HepG2 (cell line): ENCODE measurements around the gene MRPL18. TPM values are rescaled to one million over a fixed set of nuclear protein-coding genes. Genes with fewer than 3 reads are reported as not detected.
A peak's percentile ranks its signal among the peaks of the same experiment; 100 is the strongest.

ENCODE experiments used
- ATAD3A ChIP-seq: sonication (generic); formaldehyde crosslinking; IDR thresholded peaks from 2 replicates; pipeline ENCODE4 v1.4.0; 2020; ENCODE audit warnings: missing genetic modification reagents
- BRCA1 ChIP-seq: sonication (generic); formaldehyde crosslinking; IDR thresholded peaks from 2 replicates; pipeline ENCODE4 v1.4.0; 2020; ENCODE audit warnings: missing genetic modification reagents
- GTF2F1 ChIP-seq: fragments of 150-350 bp; IDR thresholded peaks from 2 replicates; pipeline ENCODE4 v1.6.1; 2014; ENCODE audit warnings: low read length
- KAT7 ChIP-seq: IDR thresholded peaks from 2 replicates; pipeline ENCODE4 v1.6.1; 2018; ENCODE audit warnings: borderline replicate concordance, missing compliant biosample characterization
- MED1 ChIP-seq: sonication (generic); formaldehyde crosslinking; IDR thresholded peaks from 2 replicates; pipeline ENCODE4 v1.4.0; 2020; ENCODE audit warnings: missing genetic modification reagents
- PCBP2 ChIP-seq: fragments of 200-400 bp; formaldehyde crosslinking; optimal IDR thresholded peaks from 2 replicates; pipeline ENCODE3; 2018; ENCODE audit warnings: low read length, low read depth; ENCODE audit not compliant: poor library complexity, severe bottlenecking
- RBAK ChIP-seq: sonication (generic); formaldehyde crosslinking; IDR thresholded peaks from 2 replicates; pipeline ENCODE4 v1.5.1; 2020; ENCODE audit warnings: mild to moderate bottlenecking, missing genetic modification reagents
- SIX1 ChIP-seq: sonication (generic); formaldehyde crosslinking; IDR thresholded peaks from 2 replicates; pipeline ENCODE4 v1.4.0; 2020; ENCODE audit warnings: missing genetic modification reagents, borderline replicate concordance
- SIX4 ChIP-seq: sonication (generic); formaldehyde crosslinking; IDR thresholded peaks from 2 replicates; pipeline ENCODE4 v1.4.0; 2020; ENCODE audit warnings: missing genetic modification reagents
- USF2 ChIP-seq, 2 experiments: sonication (generic) in 1 of 2; formaldehyde crosslinking in 1 of 2; IDR thresholded peaks; 2 replicates each; pipeline versions ENCODE4 v1.5.1 to v1.6.1; 2011 to 2020; ENCODE audit warnings: borderline replicate concordance in 1 of 2, low read depth in 1 of 2, low read length in 1 of 2, mild to moderate bottlenecking in 1 of 2, missing genetic modification reagents in 1 of 2, moderate library complexity in 1 of 2
- ZNF607 ChIP-seq: sonication (generic); formaldehyde crosslinking; IDR thresholded peaks from 2 replicates; pipeline ENCODE4 v1.5.1; 2020; ENCODE audit warnings: missing genetic modification reagents, mild to moderate bottlenecking, borderline replicate concordance
- polyA plus RNA-seq, 8 experiments: library from polyadenylated mRNA; depleted of rRNA in 3 of 8; stranded (reverse) in 7 of 8; unstranded in 1 of 8; fragments of >200 nt; fragmentation: Illumina TruSeq in 4 of 8; extraction: Trizol in 4 of 8; gene quantifications; 2 replicates each; pipeline versions ENCODE4 v1.2.1 to v1.2.3, GENCODE V29; 2011 to 2016; ENCODE audit warnings: low read depth in 4 of 8, missing spikeins in 1 of 8, mixed read lengths in 1 of 8; ENCODE audit not compliant: insufficient read depth in 1 of 8
- total RNA-seq, 5 experiments: library from RNA; depleted of rRNA; stranded (reverse); fragments of >200 nt; fragmentation: Illumina TruSeq; extraction: Trizol; gene quantifications; 2 replicates each; pipeline ENCODE4 v1.2.3, GENCODE V29; 2016; ENCODE audit warnings: low read depth in 1 of 5
- TF ChIP-seq, protein P1 (sequence below): sonication (generic); formaldehyde crosslinking; IDR thresholded peaks from 2 replicates; pipeline ENCODE4 v1.4.0; 2020; ENCODE audit warnings: missing genetic modification reagents
- TF ChIP-seq, protein P2 (sequence below): sonication (generic); formaldehyde crosslinking; IDR thresholded peaks from 2 replicates; pipeline ENCODE4 v1.5.1; 2020; ENCODE audit warnings: mild to moderate bottlenecking, missing genetic modification reagents, borderline replicate concordance
- TF ChIP-seq, protein P3 (sequence below): sonication (generic); formaldehyde crosslinking; IDR thresholded peaks from 2 replicates; pipeline ENCODE4 v1.4.0; 2020; ENCODE audit warnings: mild to moderate bottlenecking, low read depth, missing genetic modification reagents

Gene MRPL18
- total and polyA plus RNA-seq, 2 of the 13 experiments (the other 11 are each of a cell fraction or from before 2014, with no cell fraction given) = 85.6 to 176 TPM

DNA sequence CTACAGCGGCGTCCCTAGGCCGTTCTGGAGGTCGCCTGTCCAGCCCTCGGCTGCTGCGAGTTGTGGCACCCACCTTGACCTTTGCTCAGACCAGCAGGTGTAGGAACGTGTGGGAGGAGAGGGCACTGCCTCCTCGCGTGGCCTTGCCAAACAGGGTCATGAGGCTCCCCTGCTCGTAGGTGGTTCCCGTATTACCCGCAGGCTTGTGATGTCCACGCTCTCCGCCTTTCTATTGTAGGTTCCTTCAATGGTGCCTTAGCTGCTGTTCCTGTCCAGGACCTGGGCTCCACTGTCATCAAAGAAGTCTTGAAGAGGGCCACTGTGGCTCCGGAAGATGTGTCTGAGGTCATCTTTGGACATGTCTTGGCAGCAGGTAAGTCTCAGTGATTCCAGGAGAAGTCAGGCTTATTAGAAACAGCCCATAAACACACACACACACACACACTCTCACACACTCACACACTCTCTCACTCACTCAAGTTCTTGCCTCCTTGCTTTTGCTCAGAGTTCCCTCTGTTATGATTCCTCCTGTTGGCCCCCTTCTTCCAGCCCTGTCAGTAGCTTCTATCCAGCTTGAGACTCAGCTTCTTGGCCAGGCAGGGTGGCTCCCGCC, 27.5 kb upstream of the MRPL18 start (continued):
- TF ChIP-seq, protein P1, sequence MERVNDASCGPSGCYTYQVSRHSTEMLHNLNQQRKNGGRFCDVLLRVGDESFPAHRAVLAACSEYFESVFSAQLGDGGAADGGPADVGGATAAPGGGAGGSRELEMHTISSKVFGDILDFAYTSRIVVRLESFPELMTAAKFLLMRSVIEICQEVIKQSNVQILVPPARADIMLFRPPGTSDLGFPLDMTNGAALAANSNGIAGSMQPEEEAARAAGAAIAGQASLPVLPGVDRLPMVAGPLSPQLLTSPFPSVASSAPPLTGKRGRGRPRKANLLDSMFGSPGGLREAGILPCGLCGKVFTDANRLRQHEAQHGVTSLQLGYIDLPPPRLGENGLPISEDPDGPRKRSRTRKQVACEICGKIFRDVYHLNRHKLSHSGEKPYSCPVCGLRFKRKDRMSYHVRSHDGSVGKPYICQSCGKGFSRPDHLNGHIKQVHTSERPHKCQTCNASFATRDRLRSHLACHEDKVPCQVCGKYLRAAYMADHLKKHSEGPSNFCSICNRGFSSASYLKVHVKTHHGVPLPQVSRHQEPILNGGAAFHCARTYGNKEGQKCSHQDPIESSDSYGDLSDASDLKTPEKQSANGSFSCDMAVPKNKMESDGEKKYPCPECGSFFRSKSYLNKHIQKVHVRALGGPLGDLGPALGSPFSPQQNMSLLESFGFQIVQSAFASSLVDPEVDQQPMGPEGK (CRISPR knock-in tag) = no peak; the same call in 1 of the 2 replicates
- TF ChIP-seq SIX4 (CRISPR knock-in tag) (no peak), GTF2F1 (0 out of 2 replicates have a peak, but pooled peaks have one; percentile 36), ATAD3A (CRISPR knock-in tag) (no peak), USF2 (IDR thresholded peaks at IDR 0.05; ENCODE audit: low read depth, low read length) (no peak; the same call in 1 of the 2 replicates), USF2 (CRISPR knock-in tag; IDR thresholded peaks at IDR 0.05; ENCODE audit: borderline replicate concordance) (0 out of 2 replicates have a peak, but pooled peaks have one; percentile 63), BRCA1 (CRISPR knock-in tag) (no peak; the same call in 1 of the 2 replicates), MED1 (CRISPR knock-in tag) (peak; percentile 61; the same call in 1 of the 2 replicates), ZNF607 (CRISPR knock-in tag) (0 out of 2 replicates have a peak, but pooled peaks have one; percentile 6), SIX1 (CRISPR knock-in tag) (0 out of 2 replicates have a peak, but pooled peaks have one; percentile 10), PCBP2 (no peak), KAT7 (CRISPR knock-in tag) (no peak), RBAK (no peak)
- TF ChIP-seq, protein P2, sequence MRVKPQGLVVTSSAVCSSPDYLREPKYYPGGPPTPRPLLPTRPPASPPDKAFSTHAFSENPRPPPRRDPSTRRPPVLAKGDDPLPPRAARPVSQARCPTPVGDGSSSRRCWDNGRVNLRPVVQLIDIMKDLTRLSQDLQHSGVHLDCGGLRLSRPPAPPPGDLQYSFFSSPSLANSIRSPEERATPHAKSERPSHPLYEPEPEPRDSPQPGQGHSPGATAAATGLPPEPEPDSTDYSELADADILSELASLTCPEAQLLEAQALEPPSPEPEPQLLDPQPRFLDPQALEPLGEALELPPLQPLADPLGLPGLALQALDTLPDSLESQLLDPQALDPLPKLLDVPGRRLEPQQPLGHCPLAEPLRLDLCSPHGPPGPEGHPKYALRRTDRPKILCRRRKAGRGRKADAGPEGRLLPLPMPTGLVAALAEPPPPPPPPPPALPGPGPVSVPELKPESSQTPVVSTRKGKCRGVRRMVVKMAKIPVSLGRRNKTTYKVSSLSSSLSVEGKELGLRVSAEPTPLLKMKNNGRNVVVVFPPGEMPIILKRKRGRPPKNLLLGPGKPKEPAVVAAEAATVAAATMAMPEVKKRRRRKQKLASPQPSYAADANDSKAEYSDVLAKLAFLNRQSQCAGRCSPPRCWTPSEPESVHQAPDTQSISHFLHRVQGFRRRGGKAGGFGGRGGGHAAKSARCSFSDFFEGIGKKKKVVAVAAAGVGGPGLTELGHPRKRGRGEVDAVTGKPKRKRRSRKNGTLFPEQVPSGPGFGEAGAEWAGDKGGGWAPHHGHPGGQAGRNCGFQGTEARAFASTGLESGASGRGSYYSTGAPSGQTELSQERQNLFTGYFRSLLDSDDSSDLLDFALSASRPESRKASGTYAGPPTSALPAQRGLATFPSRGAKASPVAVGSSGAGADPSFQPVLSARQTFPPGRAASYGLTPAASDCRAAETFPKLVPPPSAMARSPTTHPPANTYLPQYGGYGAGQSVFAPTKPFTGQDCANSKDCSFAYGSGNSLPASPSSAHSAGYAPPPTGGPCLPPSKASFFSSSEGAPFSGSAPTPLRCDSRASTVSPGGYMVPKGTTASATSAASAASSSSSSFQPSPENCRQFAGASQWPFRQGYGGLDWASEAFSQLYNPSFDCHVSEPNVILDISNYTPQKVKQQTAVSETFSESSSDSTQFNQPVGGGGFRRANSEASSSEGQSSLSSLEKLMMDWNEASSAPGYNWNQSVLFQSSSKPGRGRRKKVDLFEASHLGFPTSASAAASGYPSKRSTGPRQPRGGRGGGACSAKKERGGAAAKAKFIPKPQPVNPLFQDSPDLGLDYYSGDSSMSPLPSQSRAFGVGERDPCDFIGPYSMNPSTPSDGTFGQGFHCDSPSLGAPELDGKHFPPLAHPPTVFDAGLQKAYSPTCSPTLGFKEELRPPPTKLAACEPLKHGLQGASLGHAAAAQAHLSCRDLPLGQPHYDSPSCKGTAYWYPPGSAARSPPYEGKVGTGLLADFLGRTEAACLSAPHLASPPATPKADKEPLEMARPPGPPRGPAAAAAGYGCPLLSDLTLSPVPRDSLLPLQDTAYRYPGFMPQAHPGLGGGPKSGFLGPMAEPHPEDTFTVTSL (CRISPR knock-in tag) = no peak; the same call in 1 of the 2 replicates
- TF ChIP-seq, protein P3, sequence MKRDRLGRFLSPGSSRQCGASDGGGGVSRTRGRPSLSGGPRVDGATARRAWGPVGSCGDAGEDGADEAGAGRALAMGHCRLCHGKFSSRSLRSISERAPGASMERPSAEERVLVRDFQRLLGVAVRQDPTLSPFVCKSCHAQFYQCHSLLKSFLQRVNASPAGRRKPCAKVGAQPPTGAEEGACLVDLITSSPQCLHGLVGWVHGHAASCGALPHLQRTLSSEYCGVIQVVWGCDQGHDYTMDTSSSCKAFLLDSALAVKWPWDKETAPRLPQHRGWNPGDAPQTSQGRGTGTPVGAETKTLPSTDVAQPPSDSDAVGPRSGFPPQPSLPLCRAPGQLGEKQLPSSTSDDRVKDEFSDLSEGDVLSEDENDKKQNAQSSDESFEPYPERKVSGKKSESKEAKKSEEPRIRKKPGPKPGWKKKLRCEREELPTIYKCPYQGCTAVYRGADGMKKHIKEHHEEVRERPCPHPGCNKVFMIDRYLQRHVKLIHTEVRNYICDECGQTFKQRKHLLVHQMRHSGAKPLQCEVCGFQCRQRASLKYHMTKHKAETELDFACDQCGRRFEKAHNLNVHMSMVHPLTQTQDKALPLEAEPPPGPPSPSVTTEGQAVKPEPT = no peak
